IPS-20b (cell line): ENCODE data around the gene CNEP1R1.

Experiments used
- H3K27ac ChIP-seq: one replicate; pipeline ENCODE4 v1.5.1; 2013; ENCODE audit warnings: low read length
- H3K27me3 ChIP-seq: 2 replicates; pipeline ENCODE4 v1.6.1; 2013; ENCODE audit warnings: mild to moderate bottlenecking, low read length, inconsistent platforms; ENCODE audit not compliant: insufficient read depth
- H3K36me3 ChIP-seq: 2 replicates; pipeline ENCODE4 v1.6.1; 2013; ENCODE audit warnings: low read depth, mild to moderate bottlenecking, inconsistent platforms, low read length, moderate library complexity; ENCODE audit not compliant: insufficient read depth
- H3K4me1 ChIP-seq: 2 replicates; pipeline ENCODE4 v1.6.1; 2013; ENCODE audit warnings: mild to moderate bottlenecking, control low read depth, inconsistent platforms, low read length, moderate library complexity; ENCODE audit not compliant: insufficient read depth
- H3K4me3 ChIP-seq: 2 replicates; pipeline ENCODE4 v1.5.1; 2013; ENCODE audit warnings: mild to moderate bottlenecking, low read length, inconsistent platforms
- H3K9ac ChIP-seq: 2 replicates; pipeline ENCODE4 v1.6.1; 2013; ENCODE audit warnings: low read depth, mild to moderate bottlenecking, inconsistent platforms, low read length, moderate library complexity
- H3K9me3 ChIP-seq: 2 replicates; pipeline ENCODE4 v1.6.1; 2013; ENCODE audit warnings: mild to moderate bottlenecking, low read depth, low read length, inconsistent platforms; ENCODE audit not compliant: insufficient read depth

The CNEP1R1 gene

DNA sequence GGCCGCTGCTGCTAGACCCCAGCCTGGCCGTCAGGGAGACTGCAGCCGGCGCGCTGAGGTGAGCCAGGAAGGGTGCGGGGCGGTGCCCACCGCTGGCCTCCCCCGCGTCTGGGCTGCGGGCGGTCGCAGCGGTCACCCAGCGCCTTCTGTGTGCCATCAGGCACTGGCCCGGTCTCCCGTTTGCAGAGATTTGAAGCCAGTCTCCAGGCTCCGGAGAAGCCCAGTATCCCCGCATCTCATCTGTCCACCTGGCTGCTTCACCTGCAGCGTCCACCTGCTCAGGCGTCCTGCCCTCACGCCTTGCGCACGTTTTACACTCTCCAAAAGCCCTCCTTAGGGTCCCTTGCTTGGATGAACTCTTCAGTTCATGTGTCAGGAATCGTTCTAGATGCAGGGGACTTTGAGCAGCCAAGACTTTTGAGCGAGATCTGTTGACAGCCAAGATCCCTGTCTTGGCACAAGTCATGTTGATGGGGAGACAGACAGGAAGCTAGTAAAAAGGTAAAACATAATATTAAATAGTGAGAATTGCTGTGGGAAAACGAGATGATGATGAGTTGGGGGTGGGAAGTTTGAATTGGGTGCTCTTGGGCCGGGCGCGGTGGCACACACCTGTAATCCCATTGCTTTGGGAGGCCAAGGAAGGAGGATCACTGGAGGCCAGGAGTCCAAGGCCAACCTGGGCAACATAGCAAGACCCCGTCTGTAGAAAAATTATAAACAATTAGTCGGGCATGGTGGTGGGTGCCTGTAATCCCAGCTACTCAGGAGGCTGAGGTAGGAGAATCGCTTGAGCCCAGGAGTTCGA is 41.7 kb downstream of the CNEP1R1 start:
- Histone ChIP-seq H3K9me3 (no peaks in the 10 kb centered on the region), H3K27me3 (no peaks in the 10 kb centered on the region), H3K27ac (no peak overlapping the region), H3K4me1 (0 out of 2 replicates have a peak, but pooled peaks cover 6% of the 10 kb centered on the region), H3K36me3 (peaks cover 32% of the 10 kb centered on the region), H3K4me3 (peak overlapping the region; percentile 95), H3K9ac (peak overlapping the region; percentile 87)

GRCh38 chr16:50067290-50067853 is 42.3 kb downstream of the CNEP1R1 start:
- Histone ChIP-seq H3K27me3 (no peaks in the 10 kb centered on the region), H3K9me3 (no peaks in the 10 kb centered on the region), H3K4me3 (peak overlapping the region; percentile 95; the same call in 1 of the 2 replicates), H3K27ac (no peak overlapping the region), H3K36me3 (peaks cover 36% of the 10 kb centered on the region), H3K4me1 (0 out of 2 replicates have a peak, but pooled peaks cover 6% of the 10 kb centered on the region), H3K9ac (no peak overlapping the region)

- peaks cover 47% of the 10 kb centered on the region for H3K36me3 ChIP-seq
- no peak overlapping the region for H3K9ac ChIP-seq
Measured at GRCh38 chr16:50068550-50068949, 43.5 kb downstream of the CNEP1R1 start.

GRCh38 chr16:50069060-50069459 is 44.0 kb downstream of the CNEP1R1 start:
- Histone ChIP-seq H3K27ac (no peak overlapping the region), H3K36me3 (peaks cover 52% of the 10 kb centered on the region), H3K9ac (no peak overlapping the region)

More at GRCh38 chr16:50068550-50068949, 43.5 kb downstream of the CNEP1R1 start:
- Histone ChIP-seq H3K27me3 (no peaks in the 10 kb centered on the region), H3K9me3 (no peaks in the 10 kb centered on the region), H3K4me1 (0 out of 2 replicates have a peak, but pooled peaks cover 6% of the 10 kb centered on the region), H3K4me3 (no peak overlapping the region), H3K27ac (no peak overlapping the region)

GRCh38 chr16:50071075-50071671 is 46.1 kb downstream of the CNEP1R1 start:
- Histone ChIP-seq H3K9ac (no peak overlapping the region), H3K27me3 (no peaks in the 10 kb centered on the region), H3K4me3 (no peak overlapping the region), H3K9me3 (no peaks in the 10 kb centered on the region), H3K27ac (no peak overlapping the region), H3K36me3 (peaks cover 62% of the 10 kb centered on the region), H3K4me1 (0 out of 2 replicates have a peak, but pooled peaks cover 6% of the 10 kb centered on the region)

More at GRCh38 chr16:50069060-50069459, 44.0 kb downstream of the CNEP1R1 start:
- Histone ChIP-seq H3K4me1 (0 out of 2 replicates have a peak, but pooled peaks cover 6% of the 10 kb centered on the region), H3K9me3 (no peaks in the 10 kb centered on the region), H3K27me3 (no peaks in the 10 kb centered on the region), H3K4me3 (no peak overlapping the region)

GRCh38 chr16:50072730-50073129 is 47.7 kb downstream of the CNEP1R1 start:
- H3K27me3 ChIP-seq, result no peaks in the 10 kb centered on the region
- H3K9ac ChIP-seq, result no peak overlapping the region
- no peaks in the 10 kb centered on the region for H3K9me3 ChIP-seq
- H3K36me3 ChIP-seq, result peaks cover 72% of the 10 kb centered on the region
- no peak overlapping the region for H3K4me3 ChIP-seq
- no peak overlapping the region for H3K27ac ChIP-seq
- 0 out of 2 replicates have a peak, but pooled peaks cover 1% of the 10 kb centered on the region for H3K4me1 ChIP-seq

DNA sequence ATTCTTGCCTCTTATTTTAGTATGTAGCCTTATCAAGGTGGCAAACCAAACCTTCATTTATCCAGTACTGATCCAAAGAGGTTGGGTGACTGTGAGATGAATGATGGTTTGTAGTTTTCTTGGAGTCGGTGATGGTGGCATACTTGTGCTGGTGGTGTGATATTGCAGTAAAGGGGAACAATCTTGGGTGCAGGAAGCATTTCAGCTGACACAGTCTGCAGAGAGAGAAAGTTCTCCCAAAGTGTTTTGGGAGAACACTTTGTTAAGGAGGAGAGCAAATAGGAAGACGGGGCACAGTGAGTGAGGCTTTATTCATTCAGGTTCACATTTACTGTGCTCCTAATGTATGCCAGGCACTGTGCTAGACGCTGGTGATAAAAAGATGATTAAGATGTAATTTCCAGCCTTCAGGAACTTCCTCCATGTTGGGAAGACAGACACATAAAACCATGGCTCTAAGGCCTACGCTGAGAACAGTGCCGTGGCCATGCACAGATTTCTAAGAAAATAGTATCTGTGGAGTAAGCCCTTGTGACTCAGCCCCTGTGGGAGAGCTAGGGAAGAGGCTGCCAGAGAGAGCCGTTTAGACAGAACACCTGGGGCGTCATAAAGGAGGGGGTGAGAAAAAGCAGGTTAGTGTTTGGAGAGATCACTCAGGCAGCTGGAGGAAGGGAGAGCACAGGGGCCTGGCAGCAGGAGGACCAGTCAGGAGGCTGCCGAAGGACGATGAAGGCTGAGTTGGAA is 54.5 kb downstream of the CNEP1R1 start:
- no peaks in the 10 kb centered on the region for H3K4me1 ChIP-seq
- H3K36me3 ChIP-seq, result peaks cover 71% of the 10 kb centered on the region
- H3K27ac ChIP-seq, result no peak overlapping the region
- H3K9me3 ChIP-seq, result no peaks in the 10 kb centered on the region
- H3K27me3 ChIP-seq, result no peaks in the 10 kb centered on the region
- no peak overlapping the region for H3K4me3 ChIP-seq
- H3K9ac ChIP-seq, result no peak overlapping the region

- Histone ChIP-seq H3K27me3 (no peaks in the 10 kb centered on the region), H3K9me3 (no peaks in the 10 kb centered on the region), H3K27ac (no peak overlapping the region), H3K4me1 (no peaks in the 10 kb centered on the region), H3K36me3 (peaks cover 77% of the 10 kb centered on the region), H3K9ac (no peak overlapping the region), H3K4me3 (no peak overlapping the region)
Measured at GRCh38 chr16:50081428-50082018, 56.5 kb downstream of the CNEP1R1 start.

- H3K36me3 ChIP-seq, result peaks cover 79% of the 10 kb centered on the region
- H3K27ac ChIP-seq, result no peak overlapping the region
- H3K4me1 ChIP-seq, result no peaks in the 10 kb centered on the region
- H3K9ac ChIP-seq, result no peak overlapping the region
- no peak overlapping the region for H3K4me3 ChIP-seq
- H3K9me3 ChIP-seq, result no peaks in the 10 kb centered on the region
- H3K27me3 ChIP-seq, result no peaks in the 10 kb centered on the region
Measured at GRCh38 chr16:50083996-50084395, 59.0 kb downstream of the CNEP1R1 start.

- H3K9me3 ChIP-seq, result no peaks in the 10 kb centered on the region
- H3K9ac ChIP-seq, result no peak overlapping the region
- no peak overlapping the region for H3K27ac ChIP-seq
- no peak overlapping the region for H3K4me3 ChIP-seq
- H3K27me3 ChIP-seq, result no peaks in the 10 kb centered on the region
- H3K36me3 ChIP-seq, result peaks cover 74% of the 10 kb centered on the region
- no peaks in the 10 kb centered on the region for H3K4me1 ChIP-seq
Measured at GRCh38 chr16:50086176-50086575, 61.2 kb downstream of the CNEP1R1 start.
